Gastrocnemius medialis (tissue), 4 donors: ENCODE results near the gene OR2J2. TPM values are rescaled to one million over a fixed set of nuclear protein-coding genes. Genes with fewer than 3 reads are reported as not detected.
"Not testable (repeated sequence)": the region's sequence is repeated elsewhere in the genome, so short reads cannot be mapped to it uniquely, and the experiment has no call there.

Source experiments
- ATAC-seq, 2 donors: fragments of 150-250 bp; one replicate each; pipeline ENCODE4 v1.9.1; 2016
- DNase-seq, 2 donors: peaks; one replicate each; pipeline ENCODE4 v3.0.0-alpha.2; 2019
- H3K27ac ChIP-seq, 4 donors: fragments of 200-600 bp; sonication (generic); 1 replicate in 1 of 4; 2 replicates in 3 of 4; pipeline ENCODE4 v1.5.1; 2016 to 2018; ENCODE audit warnings: mild to moderate bottlenecking in 2 of 4, moderate library complexity in 1 of 4
- H3K27me3 ChIP-seq, 3 donors: fragments of 200-600 bp; sonication (generic) in 2 of 3; 1 replicate in 1 of 3; 2 replicates in 2 of 3; pipeline versions ENCODE4 v1.5.1 to v1.6.0; 2016 to 2019; ENCODE audit warnings: mild to moderate bottlenecking in 1 of 3, moderate library complexity in 1 of 3
- H3K36me3 ChIP-seq, 2 donors: fragments of 200-600 bp; sonication (generic) in 1 of 2; one replicate each; pipeline ENCODE4 v1.5.1; 2017 to 2018
- H3K4me1 ChIP-seq, 2 donors: fragments of 200-600 bp; sonication (generic) in 1 of 2; one replicate each; pipeline ENCODE4 v1.5.1; 2016 to 2017; ENCODE audit warnings: mild to moderate bottlenecking in 2 of 2
- H3K4me3 ChIP-seq, 4 donors: fragments of 200-600 bp; sonication (generic) in 3 of 4; 1 replicate in 1 of 4; 2 replicates in 3 of 4; pipeline ENCODE4 v1.5.1; 2016 to 2019; ENCODE audit warnings: mild to moderate bottlenecking in 2 of 4
- H3K9me3 ChIP-seq, 3 donors: fragments of 200-600 bp; sonication (generic) in 2 of 3; 1 replicate in 1 of 3; 2 replicates in 2 of 3; pipeline ENCODE4 v1.5.1; 2016 to 2019
- CTCF ChIP-seq, 5 experiments: fragments of 450-650 bp in 3 of 5; fragments of 200-600 bp in 2 of 5; sonication (generic) in 2 of 5; IDR thresholded peaks in 4 of 5; conservative IDR thresholded peaks in 1 of 5; 1 replicate in 4 of 5; 2 replicates in 1 of 5; pipeline ENCODE4 v1.5.1; 2016 to 2019; ENCODE audit warnings: antibody characterized with exemption in 5 of 5, mild to moderate bottlenecking in 3 of 5, moderate library complexity in 3 of 5
- POLR2A ChIP-seq, 2 donors: fragments of 450-650 bp; IDR thresholded peaks; one replicate each; pipeline ENCODE4 v1.6.1; 2017; ENCODE audit warnings: antibody characterized with exemption in 2 of 2, mild to moderate bottlenecking in 2 of 2, moderate library complexity in 2 of 2
- in situ Hi-C, 4 donors: fragments of 200-750 bp; cut with MboI; loops; one replicate each; pipeline versions ENCODE4 v1.15.0 to v1.8.0; 2017; ENCODE audit warnings: low sequenced_read_pairs in 4 of 4
- intact Hi-C: fragments of 100-400 bp; cut with DNase I; formaldehyde crosslinking; loops from one replicate; pipeline ENCODE4 v1.15.1; 2023; ENCODE audit warnings: low total_unique reads
- total RNA-seq, 4 donors: library from RNA; depleted of rRNA; stranded (reverse); fragments of >200 nt; gene quantifications; one replicate each; pipeline versions ENCODE4 v1.1.0 to v1.2.3, GENCODE V29; 2016

The OR2J2 gene
- total RNA-seq, 4 donors from 2014 or later, result not detected

GRCh38 chr6:29141606-29142005 is 29.1 kb upstream of the OR2J2 start:
- in situ Hi-C loops, result no loop called here

GRCh38 chr6:29142309-29142708 is 28.4 kb upstream of the OR2J2 start:
- no peak overlapping the region for H3K4me3 ChIP-seq
- H3K4me1 ChIP-seq, result no peaks in the 10 kb centered on the region
- H3K9me3 ChIP-seq, result no peaks in the 10 kb centered on the region
- intact Hi-C loops (no loop called here), in situ Hi-C loops (no loop called here)
- H3K36me3 ChIP-seq, result no peaks in the 10 kb centered on the region
- no peak overlapping the region for H3K27ac ChIP-seq
- ATAC-seq (no peak), DNase-seq (no peak)
- no peak for TF ChIP-seq POLR2A (IDR thresholded peaks at IDR 0.05)
- TF ChIP-seq CTCF (IDR thresholded peaks at IDR 0.05 in 4 of 5, conservative IDR thresholded peaks at IDR 0.05 in 1 of 5), result no peak
- no peaks in the 10 kb centered on the region for H3K27me3 ChIP-seq

More at GRCh38 chr6:29141606-29142005, 29.1 kb upstream of the OR2J2 start:
- H3K27ac ChIP-seq, result no peak overlapping the region
- H3K4me3 ChIP-seq, result no peak overlapping the region
- no peaks in the 10 kb centered on the region for H3K4me1 ChIP-seq
- DNase-seq, result no peak
- intact Hi-C loops, result no loop called here
- TF ChIP-seq CTCF (IDR thresholded peaks at IDR 0.05 in 4 of 5, conservative IDR thresholded peaks at IDR 0.05 in 1 of 5) (no peak), POLR2A (IDR thresholded peaks at IDR 0.05) (no peak)
- no peaks in the 10 kb centered on the region for H3K9me3 ChIP-seq
- ATAC-seq, result no peak
- no peaks in the 10 kb centered on the region for H3K27me3 ChIP-seq
- no peaks in the 10 kb centered on the region for H3K36me3 ChIP-seq

- TF ChIP-seq POLR2A (IDR thresholded peaks at IDR 0.05) (no peak), CTCF (IDR thresholded peaks at IDR 0.05 in 4 of 5, conservative IDR thresholded peaks at IDR 0.05 in 1 of 5) (no peak)
- in situ Hi-C loops (no loop called here), intact Hi-C loops (no loop called here)
- Histone ChIP-seq H3K4me1 (no peaks in the 10 kb centered on the region), H3K9me3 (no peaks in the 10 kb centered on the region), H3K4me3 (no peak overlapping the region), H3K27me3 (no peaks in the 10 kb centered on the region), H3K36me3 (no peaks in the 10 kb centered on the region), H3K27ac (no peak overlapping the region)
- no peak for DNase-seq
- no peak for ATAC-seq
These were observed 24.5 kb upstream of the OR2J2 start for GRCh38 chr6:29146179-29146578.

GRCh38 chr6:29147074-29147473 is 23.6 kb upstream of the OR2J2 start:
- no peaks in the 10 kb centered on the region for H3K4me1 ChIP-seq
- H3K4me3 ChIP-seq, result no peak overlapping the region
- TF ChIP-seq POLR2A (IDR thresholded peaks at IDR 0.05) (no peak), CTCF (IDR thresholded peaks at IDR 0.05 in 4 of 5, conservative IDR thresholded peaks at IDR 0.05 in 1 of 5) (no peak)
- DNase-seq (no peak), ATAC-seq (no peak)
- H3K36me3 ChIP-seq, result no peaks in the 10 kb centered on the region
- in situ Hi-C loops (no loop called here), intact Hi-C loops (no loop called here)
- H3K27ac ChIP-seq, result no peak overlapping the region
- H3K9me3 ChIP-seq, result no peaks in the 10 kb centered on the region
- no peaks in the 10 kb centered on the region for H3K27me3 ChIP-seq

- ATAC-seq, in situ Hi-C loops, intact Hi-C loops: not testable (repeated sequence)
These were observed 21.3 kb upstream of the OR2J2 start for GRCh38 chr6:29149444-29149843.

More at GRCh38 chr6:29149444-29149843, 21.3 kb upstream of the OR2J2 start:
- not testable (repeated sequence) for H3K4me1 ChIP-seq, H3K36me3 ChIP-seq, H3K27me3 ChIP-seq, DNase-seq, H3K9me3 ChIP-seq, H3K4me3 ChIP-seq, H3K27ac ChIP-seq
